HG03571 (cell line): ENCODE data around the gene HSD11B2.

Experiments
- ATAC-seq: cut with Tn5 transposase; IDR thresholded peaks from one replicate; pipeline ENCODE4 v1.9.1; 2021; ENCODE audit not compliant: unreplicated experiment

Gene HSD11B2

DNA sequence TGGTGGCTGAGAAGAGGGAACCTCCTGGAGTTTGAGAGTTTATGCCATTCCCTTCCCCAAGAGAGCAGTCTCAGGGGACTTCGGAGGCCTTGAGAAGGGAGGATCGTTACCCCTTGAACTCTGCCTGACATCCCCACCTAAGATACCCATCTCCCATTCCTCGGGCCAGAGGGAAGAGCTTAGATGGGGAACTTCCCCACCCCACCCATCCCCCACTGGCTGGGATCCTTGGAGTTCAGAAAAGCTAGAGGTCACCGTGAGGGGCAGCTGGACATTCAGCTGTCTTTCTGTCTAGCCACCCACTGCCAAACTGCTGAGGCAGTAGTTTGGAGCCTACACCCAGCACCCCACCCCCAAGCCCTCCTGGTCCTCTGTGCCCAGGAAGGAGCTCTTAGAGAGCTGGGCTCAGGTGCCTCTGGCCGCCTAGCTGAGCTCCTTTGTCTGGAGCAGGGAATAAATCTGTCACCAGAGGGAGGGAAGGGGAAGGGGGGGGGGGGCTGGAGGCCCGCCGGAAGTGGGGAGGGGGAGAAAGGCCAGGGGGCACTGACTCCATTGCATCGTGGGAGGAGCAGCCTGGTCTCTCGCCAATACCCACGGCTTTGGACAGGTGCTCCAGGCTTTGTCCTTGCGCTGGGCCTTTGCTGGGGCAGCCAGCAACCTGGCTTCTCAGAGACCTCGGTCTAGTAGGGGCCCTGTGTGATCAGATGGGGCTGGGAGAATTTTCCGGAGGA, 1.0 kb downstream of the HSD11B2 start:
- no peak for ATAC-seq

DNA sequence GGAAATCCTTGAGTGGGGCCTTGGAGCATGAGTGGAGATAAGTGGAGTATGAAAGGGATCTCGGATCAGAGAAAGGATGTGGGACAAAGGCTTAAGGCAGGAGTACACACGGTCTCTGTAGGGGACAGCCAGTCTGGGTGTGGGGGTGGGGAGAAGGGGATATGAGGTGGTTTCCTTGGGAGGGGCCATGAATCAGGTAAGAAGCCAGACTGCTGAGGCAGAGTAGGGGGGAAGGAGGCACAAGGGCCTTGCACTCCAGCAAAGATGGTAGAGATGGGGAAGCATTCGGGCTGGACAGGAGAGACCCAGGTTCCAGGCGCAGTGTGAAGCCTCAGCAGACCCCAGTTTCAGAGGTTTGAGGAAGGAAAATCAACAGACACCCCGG, 1.6 kb downstream of the HSD11B2 start:
- no peak for ATAC-seq

DNA sequence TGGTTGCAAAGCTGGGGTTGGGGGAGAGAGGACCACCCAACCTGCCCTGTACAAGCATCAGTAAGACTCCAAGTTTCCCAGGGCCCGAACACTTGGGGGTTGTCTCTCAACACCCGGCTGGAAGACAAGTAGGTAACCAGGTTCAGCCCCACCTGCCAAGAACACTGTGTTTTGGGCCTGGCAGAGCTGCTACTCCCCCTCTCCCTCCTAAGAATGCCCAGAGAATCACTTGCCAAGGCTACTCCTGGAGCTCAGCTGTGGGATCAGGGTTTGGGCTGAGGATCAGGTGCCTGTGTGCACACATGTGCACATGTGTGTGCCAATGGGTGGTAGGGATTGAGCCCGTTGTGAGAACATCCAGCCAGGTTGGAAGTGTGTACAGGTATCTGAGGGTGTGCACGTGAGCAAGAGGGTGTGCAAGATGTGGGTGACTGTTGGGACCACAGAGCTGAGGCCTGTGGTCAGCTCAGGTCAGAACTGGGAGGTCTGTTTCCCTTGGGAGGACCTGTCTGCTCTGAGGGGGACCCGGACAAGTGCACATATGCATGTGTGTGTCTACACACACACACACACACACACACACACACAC, 2.3 kb downstream of the HSD11B2 start:
- no peak for ATAC-seq

DNA sequence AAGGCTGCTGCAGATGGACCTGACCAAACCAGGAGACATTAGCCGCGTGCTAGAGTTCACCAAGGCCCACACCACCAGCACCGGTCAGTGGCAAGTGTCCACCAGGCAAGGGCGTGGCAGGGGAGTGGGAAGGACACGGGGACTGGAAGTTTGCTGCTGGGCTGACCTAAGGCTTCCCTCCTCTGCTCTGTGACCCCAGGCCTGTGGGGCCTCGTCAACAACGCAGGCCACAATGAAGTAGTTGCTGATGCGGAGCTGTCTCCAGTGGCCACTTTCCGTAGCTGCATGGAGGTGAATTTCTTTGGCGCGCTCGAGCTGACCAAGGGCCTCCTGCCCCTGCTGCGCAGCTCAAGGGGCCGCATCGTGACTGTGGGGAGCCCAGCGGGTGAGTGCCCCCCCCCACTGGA, 4.8 kb downstream of the HSD11B2 start:
- ATAC-seq, result no peak

DNA sequence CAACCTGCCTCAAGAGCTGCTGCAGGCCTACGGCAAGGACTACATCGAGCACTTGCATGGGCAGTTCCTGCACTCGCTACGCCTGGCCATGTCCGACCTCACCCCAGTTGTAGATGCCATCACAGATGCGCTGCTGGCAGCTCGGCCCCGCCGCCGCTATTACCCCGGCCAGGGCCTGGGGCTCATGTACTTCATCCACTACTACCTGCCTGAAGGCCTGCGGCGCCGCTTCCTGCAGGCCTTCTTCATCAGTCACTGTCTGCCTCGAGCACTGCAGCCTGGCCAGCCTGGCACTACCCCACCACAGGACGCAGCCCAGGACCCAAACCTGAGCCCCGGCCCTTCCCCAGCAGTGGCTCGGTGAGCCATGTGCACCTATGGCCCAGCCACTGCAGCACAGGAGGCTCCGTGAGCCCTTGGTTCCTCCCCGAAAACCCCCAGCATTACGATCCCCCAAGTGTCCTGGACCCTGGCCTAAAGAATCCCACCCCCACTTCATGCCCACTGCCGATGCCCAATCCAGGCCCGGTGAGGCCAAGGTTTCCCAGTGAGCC, 5.8 kb downstream of the HSD11B2 start:
- no peak for ATAC-seq

DNA sequence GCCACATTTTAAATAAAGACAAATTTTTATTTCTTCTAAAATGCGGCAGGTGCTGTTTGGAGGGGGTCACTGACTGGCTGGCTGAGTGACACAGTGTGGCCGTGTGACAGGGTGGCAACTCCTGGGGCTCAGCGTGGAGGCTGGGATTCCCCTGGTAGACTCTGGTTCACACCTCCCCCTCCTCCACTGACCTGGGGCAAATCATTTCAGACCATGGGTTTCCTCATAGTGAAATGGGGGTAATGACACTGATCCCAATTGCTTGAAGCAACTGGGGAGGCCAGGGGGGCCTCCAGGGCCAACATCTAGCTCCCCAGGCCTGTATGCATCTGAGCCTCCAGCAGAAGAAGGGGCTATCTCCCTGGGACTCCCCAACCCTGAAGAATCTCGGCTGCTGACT, 6.6 kb downstream of the HSD11B2 start:
- ATAC-seq, result no peak

DNA sequence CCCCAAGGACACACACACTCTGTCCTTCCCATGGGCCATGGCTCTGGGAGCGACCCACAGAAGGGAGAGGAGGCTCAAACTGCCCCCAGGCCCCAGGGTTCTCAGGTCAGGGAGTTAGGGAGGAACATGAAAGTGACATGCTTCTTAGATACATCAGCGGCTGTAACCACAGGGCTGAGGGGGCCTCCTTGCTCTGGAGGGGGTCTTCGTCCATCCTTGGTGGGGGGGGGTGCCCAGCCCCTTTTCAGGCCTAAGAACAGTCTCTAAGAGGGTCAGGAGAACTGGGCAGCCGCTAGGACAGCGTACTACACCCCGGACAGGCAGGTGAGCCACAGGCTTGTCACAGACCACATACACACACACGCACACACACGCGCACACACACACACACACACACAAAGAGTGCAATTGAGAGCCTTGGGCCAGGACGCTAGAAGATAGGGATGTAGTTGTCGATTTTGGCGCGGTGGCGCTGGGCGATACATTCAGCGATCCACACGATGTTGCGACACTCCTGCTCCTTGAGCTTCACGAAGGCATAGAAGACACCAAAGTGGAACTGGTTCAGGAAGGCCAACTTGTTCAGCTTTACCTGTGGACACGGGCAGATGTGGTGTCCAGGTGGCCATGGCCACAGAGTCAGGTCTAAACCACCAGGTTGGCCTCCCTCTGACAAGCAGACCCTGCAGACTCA, 7.3 kb downstream of the HSD11B2 start:
- no peak for ATAC-seq

DNA sequence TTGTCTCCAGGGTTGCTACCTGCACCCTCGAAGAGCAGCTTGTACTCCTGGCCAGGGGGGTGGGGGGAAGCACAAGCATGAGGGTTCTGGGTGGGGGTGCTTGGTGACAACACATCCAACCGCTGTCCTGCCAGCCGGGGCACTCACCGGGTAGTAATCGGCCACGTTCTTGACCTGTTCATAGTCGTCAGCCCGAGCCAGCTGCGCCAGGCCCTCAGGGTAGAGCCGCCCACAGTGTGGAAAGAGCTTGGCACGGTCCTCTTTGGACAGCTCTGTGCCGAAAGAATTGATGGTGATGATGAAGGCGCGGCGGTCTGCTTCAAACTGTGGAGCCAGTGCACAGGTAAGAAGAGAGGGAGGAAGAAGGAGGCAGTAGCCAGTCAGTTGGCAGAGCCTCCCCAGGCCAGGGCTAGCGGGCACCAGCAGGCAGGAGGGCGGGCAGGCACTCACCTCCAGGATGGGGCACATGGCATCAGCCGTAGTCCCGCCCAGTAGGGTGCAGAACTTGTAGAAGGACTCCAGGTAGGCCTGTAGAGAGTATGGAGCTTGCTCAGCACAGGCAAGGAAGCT, 8.0 kb downstream of the HSD11B2 start:
- no peak for ATAC-seq

DNA sequence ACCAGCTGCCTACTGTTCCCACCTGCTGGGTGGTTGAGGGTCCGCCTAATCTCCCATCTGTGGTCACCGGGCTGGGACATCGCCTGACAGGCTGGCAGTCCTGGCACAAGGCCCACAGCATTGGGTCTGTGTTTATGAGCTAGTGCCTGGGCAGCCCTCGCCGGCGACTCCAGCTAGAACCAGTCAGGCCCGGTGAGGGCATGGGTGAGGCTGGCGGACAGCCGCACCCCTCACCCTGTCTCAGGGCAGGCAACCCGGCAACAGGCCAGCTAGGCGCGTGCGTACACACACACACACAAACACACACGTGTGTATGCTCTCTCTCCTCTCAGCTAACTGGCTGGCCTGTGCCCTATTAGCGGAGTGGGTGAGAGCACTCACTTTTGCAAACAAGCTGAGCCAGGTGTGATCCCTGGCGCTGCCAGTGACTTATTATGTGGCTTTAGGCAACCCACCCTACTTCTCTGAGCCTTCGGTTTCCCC, 10.4 kb downstream of the HSD11B2 start:
- no peak for ATAC-seq

DNA sequence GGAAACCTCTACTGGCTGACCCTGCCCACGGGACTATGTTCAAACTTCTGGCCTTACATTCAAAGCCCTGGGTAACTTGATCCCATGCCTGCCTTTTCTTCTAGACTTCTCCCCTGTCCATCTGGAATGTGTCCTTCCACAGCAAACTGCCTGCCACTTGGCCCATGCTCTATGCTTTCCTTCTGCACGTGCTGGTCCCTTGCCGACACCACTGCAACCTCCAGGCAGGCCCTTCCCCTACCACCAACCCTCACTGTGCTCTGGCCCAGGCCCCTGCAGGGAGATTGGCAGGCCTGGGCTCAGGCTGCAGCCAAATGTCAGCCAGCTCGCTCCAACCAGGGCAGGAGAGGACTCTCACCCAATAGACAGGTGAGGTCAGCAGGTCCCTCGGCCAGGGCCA, 11.0 kb downstream of the HSD11B2 start:
- ATAC-seq, result no peak

DNA sequence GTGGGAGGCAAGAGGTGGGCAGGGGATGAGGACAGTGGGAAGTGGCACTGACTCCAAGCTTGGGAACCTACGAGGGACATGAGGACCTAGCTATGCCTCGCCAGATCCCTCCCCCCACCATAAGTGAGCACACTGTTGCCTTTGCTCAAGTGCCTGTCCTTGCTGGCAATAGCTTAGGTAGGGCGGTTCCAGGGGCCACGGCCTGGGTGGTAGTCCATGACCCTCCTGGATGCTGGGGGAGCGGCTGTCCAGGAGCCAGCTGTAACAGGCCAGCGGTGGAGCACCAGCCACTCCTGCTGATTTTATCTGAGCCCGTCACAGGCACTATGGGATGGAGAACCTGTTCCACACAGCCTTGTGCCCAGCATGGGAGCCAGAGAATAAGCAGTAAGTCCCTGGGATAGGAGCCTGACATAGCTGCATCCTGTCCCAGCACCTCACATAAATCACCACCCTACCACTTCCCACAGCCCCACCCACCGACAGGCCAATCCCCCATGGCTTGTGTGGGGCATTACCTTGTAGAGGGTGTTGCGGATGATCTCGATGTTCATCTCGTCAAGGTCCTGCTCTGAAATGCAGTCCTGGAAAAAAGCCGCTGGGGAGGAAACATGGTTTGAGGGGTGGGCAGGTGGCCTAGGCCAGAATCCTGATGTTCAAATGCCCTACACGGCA, 11.8 kb downstream of the HSD11B2 start:
- no peak for ATAC-seq

DNA sequence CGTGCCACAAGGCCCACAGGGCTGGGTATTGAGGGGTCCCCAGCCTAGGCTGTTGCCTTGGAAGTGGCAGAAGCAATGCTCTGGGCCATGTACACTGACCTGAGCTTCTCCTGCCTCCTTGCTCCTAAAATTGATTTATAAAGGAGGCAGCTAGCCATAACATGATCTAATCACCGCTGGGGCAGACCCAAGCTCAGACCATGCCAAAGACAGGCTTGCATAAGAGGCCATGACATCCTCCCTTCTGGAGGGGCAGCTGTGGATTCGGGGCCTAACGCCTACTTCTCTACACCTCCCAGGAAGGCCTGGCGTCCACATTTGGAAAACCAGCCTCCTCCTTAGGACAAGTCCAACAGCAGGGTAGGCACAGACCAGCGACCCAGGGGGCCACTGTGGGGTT, 12.3 kb downstream of the HSD11B2 start:
- no peak for ATAC-seq

DNA sequence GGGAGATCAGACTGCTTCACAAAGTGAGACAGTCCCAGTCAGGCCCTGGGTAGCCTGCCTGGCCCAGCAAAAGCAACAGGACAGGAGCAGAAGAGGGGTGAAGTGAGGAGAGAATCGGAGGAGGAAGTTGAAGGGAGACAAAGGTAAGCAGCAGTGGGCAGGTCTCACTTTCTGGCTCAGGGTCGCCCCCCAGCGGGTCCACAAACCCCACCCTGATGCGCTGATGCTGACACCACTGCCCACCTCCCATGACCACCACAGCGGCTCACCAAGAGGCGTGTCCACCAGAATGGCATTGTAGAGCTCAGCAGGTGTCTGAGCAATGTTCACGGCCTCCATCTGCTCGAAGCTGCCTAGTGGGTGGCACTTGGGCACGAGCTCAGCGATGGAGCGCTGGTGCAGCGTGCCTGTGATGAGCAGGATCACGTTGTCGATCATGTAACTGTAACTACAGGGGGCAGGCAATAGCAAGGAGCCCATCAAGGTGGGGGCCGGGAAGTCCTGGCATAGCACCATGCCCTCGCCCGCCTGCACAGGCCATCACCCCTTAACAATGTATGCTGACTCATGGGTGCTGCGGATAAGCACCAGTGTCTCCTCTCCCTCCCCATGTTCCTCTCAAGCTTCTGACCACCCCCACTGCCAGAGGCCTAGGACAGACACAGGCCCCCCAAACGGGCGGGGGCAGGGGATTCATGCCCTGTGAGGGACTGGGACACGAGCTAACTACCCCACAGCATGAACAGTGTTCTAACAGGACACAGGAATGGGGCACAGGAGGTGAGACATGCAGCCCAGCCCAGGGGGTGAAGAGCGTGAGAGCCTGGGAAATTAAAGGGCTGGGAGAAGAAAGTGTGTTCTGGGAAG, 13.6 kb downstream of the HSD11B2 start:
- ATAC-seq, result no peak

DNA sequence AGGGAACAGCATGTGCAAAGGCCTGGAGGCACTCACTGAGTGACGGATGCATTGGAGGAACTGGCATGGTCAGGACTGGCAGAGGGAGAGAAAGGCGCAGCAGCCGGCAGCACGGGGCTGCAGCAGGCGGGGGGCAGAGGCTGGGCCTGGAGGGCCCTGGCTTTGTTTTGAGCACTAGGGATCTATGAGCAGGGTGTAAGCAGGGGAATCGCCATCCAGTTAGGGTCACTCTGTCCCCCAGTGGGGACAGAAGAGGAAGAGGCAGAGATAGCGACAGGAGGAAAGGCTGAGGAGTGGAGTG, 14.2 kb downstream of the HSD11B2 start:
- ATAC-seq, result no peak

DNA sequence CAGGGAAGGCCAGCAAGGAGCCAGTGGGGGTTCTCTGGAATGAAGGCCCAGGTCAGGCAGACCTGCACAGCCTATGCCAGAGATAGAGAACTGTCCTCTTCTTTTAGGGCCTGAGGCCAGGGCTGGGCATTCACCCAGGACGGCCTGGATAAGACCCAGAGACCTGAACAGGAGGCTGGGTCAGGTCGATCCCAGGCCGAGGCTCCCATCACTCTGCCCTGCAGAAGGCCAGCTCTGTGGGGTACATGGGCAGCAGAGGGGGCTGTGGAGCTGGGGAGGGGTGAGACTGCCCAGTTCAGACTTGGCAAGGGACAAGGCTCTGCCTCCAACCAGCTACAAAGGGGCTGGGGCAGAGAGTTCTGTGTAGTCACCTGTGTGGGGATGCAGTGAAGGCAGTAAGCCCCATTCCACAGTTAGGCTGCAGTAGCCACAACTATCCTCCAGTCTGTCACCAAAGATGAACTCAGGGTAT, 14.6 kb downstream of the HSD11B2 start:
- ATAC-seq, result no peak

DNA sequence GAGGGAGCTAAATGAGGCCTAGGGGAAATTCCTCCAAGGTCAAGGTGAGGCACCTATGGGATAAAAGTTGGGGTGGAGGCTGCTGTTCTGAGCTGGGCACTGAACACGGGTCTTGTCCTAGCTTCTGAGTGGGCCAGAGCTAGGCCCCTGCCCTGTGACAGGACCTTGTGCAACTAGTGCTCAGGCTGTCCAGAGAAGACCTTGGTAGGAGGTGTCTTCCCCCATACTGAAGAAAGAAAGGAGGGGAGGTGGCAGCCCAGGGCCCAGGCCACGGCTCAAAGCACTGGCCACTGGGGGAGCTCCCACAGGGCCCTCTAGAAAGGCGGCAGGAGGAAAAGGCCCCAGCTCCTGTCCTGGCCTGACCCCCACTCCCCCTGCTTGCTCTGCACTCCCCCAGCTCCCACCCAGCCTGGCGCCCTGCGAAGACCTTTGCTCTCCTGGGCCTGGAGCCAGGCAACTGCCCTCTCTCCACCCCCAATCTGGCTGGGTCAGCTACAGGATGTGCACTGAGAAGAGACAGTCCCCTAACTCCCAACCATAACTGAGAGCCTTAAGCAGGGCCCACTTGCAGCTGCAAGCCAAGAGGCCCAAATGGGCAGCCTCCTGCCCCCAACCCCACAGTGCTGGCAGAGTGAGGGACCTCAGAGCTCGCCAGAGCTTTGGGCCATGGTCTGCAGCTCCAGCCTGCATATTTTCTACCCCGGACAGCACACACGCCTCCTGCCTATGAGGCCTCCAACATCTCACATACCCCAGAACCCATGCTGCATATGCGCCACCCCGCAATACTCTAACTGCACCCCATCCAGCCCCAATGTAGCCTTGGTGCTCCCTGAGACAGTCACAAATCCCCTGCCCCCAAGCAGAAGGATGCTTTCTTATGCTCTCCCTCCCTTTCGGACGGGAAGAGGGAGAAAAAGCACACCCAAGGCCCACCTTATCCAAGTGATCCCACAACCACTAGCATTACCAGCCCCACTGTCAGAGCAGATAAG, 15.3 kb downstream of the HSD11B2 start:
- no peak for ATAC-seq

DNA sequence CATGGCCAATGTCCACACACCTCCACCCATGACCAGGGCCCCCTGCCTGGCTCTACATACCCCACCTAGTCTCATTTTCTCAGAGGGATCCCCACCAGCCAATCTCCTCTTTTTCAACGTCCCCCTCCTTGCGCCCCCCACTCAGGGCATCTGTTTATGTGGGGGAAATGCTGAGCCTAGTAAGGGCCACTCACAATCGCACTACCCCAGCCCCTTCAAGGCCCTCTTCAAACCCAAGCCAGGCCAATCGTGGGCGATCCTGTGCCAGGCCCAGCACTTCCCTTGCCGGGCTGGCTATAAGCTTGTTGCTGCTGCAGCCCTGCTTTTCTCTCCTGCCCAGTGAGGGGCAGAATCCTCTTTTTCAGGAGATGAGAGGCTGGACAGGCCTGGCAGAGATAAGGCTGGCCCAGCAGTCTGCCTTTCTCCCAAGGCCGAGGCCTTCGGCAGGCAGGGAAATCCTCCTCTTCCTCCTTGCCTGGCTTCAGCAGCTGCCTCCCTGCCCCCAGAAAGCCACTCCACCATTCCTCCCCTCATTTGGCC, 16.1 kb downstream of the HSD11B2 start:
- ATAC-seq, result no peak

DNA sequence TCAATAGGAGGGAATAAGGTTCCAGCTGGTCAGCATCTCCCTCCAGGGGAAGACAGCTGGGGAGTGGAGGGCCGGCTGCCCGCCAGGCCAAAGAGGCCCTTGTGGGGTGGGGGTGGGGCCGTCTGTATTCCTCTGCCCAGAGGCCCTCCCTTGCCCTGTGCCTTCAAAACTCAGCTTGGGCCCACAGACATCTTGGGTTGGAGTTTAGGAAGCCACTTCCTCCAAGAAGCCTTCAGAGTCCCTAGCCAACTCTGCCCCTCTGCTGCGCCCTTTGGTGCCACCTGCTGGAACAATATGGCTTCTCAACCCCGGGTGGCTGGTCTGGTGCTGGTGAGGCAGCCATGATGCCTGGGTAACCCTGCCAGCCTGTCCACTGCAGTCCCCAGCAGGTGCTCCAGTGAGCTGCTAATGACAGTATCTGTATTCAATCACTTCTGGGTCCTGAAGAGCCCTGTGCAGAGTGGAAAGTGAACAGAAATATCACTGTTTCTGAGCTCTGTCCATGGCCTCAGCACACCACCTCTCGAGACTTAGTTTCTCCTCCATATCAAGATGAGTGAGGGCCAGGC, 16.7 kb downstream of the HSD11B2 start:
- ATAC-seq, result no peak
